Measurements from ENCODE around the gene MRGPRD. TPM values are rescaled to one million over a fixed set of nuclear protein-coding genes. Genes with fewer than 3 reads are reported as not detected.

The MRGPRD gene
- total RNA-seq, 2 experiments from 2014 or later = not detected

GRCh38 chr11:68946416-68947090 lies 34.2 kb downstream of the MRGPRD start:
- Mint-ChIP-seq H3K27ac (no peak overlapping the region), H3K4me3 (no peak overlapping the region), H3K4me1 (peaks cover 4% of the 10 kb centered on the region), H3K27me3 (no peaks in the 10 kb centered on the region), H3K36me3 (ENCODE audit: low read depth) (no peaks in the 10 kb centered on the region), H3K9me3 (ENCODE audit: low read depth) (no peaks in the 10 kb centered on the region)
- DNase-seq = no peak
- intact Hi-C loops (cut with DNase I, micrococcal nuclease) = no loop called here
- CTCF ChIA-PET = no interaction called here
- POLR2A ChIA-PET = no interaction called here
- ATAC-seq = no peak

GRCh38 chr11:68942751-68943271 lies 38.0 kb downstream of the MRGPRD start:
- Mint-ChIP-seq H3K27me3 (no peaks in the 10 kb centered on the region), H3K4me3 (no peak overlapping the region), H3K9me3 (ENCODE audit: low read depth) (no peaks in the 10 kb centered on the region), H3K27ac (no peak overlapping the region), H3K4me1 (peaks cover under 1% of the 10 kb centered on the region), H3K36me3 (ENCODE audit: low read depth) (peaks cover 6% of the 10 kb centered on the region)
- DNase-seq (no peak), ATAC-seq (no peak)
- ChIA-PET CTCF (interaction anchor here (0.6 kb wide), 1 partner anchor 1540 kb away, joined by 3 read pairs; no protein-coding TSS in a partner anchor), POLR2A (no interaction called here)
- intact Hi-C loops (cut with DNase I, micrococcal nuclease) = no loop called here

- CTCF ChIA-PET = no interaction called here
Measured at GRCh38 chr11:68942095-68942620, 38.6 kb downstream of the MRGPRD start.

GRCh38 chr11:68941324-68942094 lies 39.3 kb downstream of the MRGPRD start:
- ATAC-seq = no peak
- POLR2A ChIA-PET = no interaction called here

More at GRCh38 chr11:68942095-68942620, 38.6 kb downstream of the MRGPRD start:
- ATAC-seq (no peak), DNase-seq (no peak)
- Mint-ChIP-seq H3K9me3 (ENCODE audit: low read depth) (no peaks in the 10 kb centered on the region), H3K36me3 (ENCODE audit: low read depth) (peaks cover 8% of the 10 kb centered on the region), H3K27me3 (no peaks in the 10 kb centered on the region), H3K27ac (no peak overlapping the region), H3K4me3 (no peak overlapping the region), H3K4me1 (no peaks in the 10 kb centered on the region)
- POLR2A ChIA-PET = no interaction called here
- intact Hi-C loops (cut with DNase I, micrococcal nuclease) = no loop called here

GRCh38 chr11:68940651-68941323 lies 40.0 kb downstream of the MRGPRD start:
- Mint-ChIP-seq H3K27ac (no peak overlapping the region), H3K36me3 (ENCODE audit: low read depth) (peaks cover 11% of the 10 kb centered on the region), H3K4me3 (no peak overlapping the region), H3K9me3 (ENCODE audit: low read depth) (no peaks in the 10 kb centered on the region), H3K27me3 (no peaks in the 10 kb centered on the region), H3K4me1 (no peaks in the 10 kb centered on the region)
- ChIA-PET POLR2A (no interaction called here), CTCF (interaction anchor here (0.6 kb wide), 1 partner anchor 733 kb away, joined by 3 read pairs; no protein-coding TSS in a partner anchor)
- DNase-seq (no peak), ATAC-seq (no peak)
- intact Hi-C loops (cut with DNase I, micrococcal nuclease) = no loop called here

More at GRCh38 chr11:68941324-68942094, 39.3 kb downstream of the MRGPRD start:
- intact Hi-C loops (cut with DNase I, micrococcal nuclease) = no loop called here
- Mint-ChIP-seq H3K9me3 (ENCODE audit: low read depth) (no peaks in the 10 kb centered on the region), H3K4me1 (no peaks in the 10 kb centered on the region), H3K27me3 (no peaks in the 10 kb centered on the region), H3K36me3 (ENCODE audit: low read depth) (peaks cover 9% of the 10 kb centered on the region), H3K4me3 (no peak overlapping the region), H3K27ac (no peak overlapping the region)
- DNase-seq = no peak
- CTCF ChIA-PET = no interaction called here

- H3K36me3 Mint-ChIP-seq (ENCODE audit: low read depth) = peaks cover 11% of the 10 kb centered on the region
- no peak for DNase-seq
- ChIA-PET CTCF (interaction anchor here (0.6 kb wide), 1 partner anchor 734 kb away, joined by 3 read pairs; no protein-coding TSS in a partner anchor), POLR2A (no interaction called here)
- H3K4me3 Mint-ChIP-seq = no peak overlapping the region
- no peak for ATAC-seq
- intact Hi-C loops (cut with DNase I, micrococcal nuclease) = no loop called here
- no peaks in the 10 kb centered on the region for H3K4me1 Mint-ChIP-seq
- no peak overlapping the region for H3K27ac Mint-ChIP-seq
- H3K27me3 Mint-ChIP-seq = no peaks in the 10 kb centered on the region
- no peaks in the 10 kb centered on the region for H3K9me3 Mint-ChIP-seq (ENCODE audit: low read depth)
Measured at GRCh38 chr11:68939583-68940555, 40.9 kb downstream of the MRGPRD start.

GRCh38 chr11:68938816-68939582 lies 41.8 kb downstream of the MRGPRD start:
- ChIA-PET POLR2A (no interaction called here), CTCF (no interaction called here)
- H3K9me3 Mint-ChIP-seq (ENCODE audit: low read depth) = no peaks in the 10 kb centered on the region
- ATAC-seq (no peak), DNase-seq (no peak)
- H3K4me3 Mint-ChIP-seq = no peak overlapping the region
- peaks cover 11% of the 10 kb centered on the region for H3K36me3 Mint-ChIP-seq (ENCODE audit: low read depth)
- intact Hi-C loops (cut with DNase I, micrococcal nuclease) = no loop called here
- H3K27ac Mint-ChIP-seq = no peak overlapping the region
- H3K27me3 Mint-ChIP-seq = no peaks in the 10 kb centered on the region
- H3K4me1 Mint-ChIP-seq = no peaks in the 10 kb centered on the region

GRCh38 chr11:68938088-68938487 lies 42.7 kb downstream of the MRGPRD start:
- no peaks in the 10 kb centered on the region for H3K9me3 Mint-ChIP-seq (ENCODE audit: low read depth)
- no peak overlapping the region for H3K27ac Mint-ChIP-seq
- DNase-seq (no peak), ATAC-seq (no peak)
- no peaks in the 10 kb centered on the region for H3K27me3 Mint-ChIP-seq
- peaks cover 11% of the 10 kb centered on the region for H3K36me3 Mint-ChIP-seq (ENCODE audit: low read depth)
- H3K4me3 Mint-ChIP-seq = no peak overlapping the region
- no peaks in the 10 kb centered on the region for H3K4me1 Mint-ChIP-seq
- CTCF ChIA-PET = interaction anchor here (0.6 kb wide), 2 partner anchors 13 to 729 kb away, joined by 3 to 5 read pairs; no protein-coding TSS in a partner anchor
- POLR2A ChIA-PET = no interaction called here
- intact Hi-C loops (cut with DNase I, micrococcal nuclease) = no loop called here

GRCh38 chr11:68936676-68937620 lies 43.8 kb downstream of the MRGPRD start:
- Mint-ChIP-seq H3K36me3 (ENCODE audit: low read depth) (peaks cover 12% of the 10 kb centered on the region), H3K4me3 (no peak overlapping the region), H3K27me3 (no peaks in the 10 kb centered on the region), H3K27ac (no peak overlapping the region), H3K9me3 (ENCODE audit: low read depth) (no peaks in the 10 kb centered on the region), H3K4me1 (no peaks in the 10 kb centered on the region)
- intact Hi-C loops (cut with DNase I, micrococcal nuclease) = no loop called here
- DNase-seq (no peak), ATAC-seq (no peak)
- ChIA-PET POLR2A (no interaction called here), CTCF (interaction anchor here (0.5 kb wide), 1 partner anchor 529 kb away, joined by 4 read pairs; no protein-coding TSS in a partner anchor)

GRCh38 chr11:68936358-68936636 lies 44.5 kb downstream of the MRGPRD start:
- Mint-ChIP-seq H3K27me3 (no peaks in the 10 kb centered on the region), H3K27ac (no peak overlapping the region), H3K36me3 (ENCODE audit: low read depth) (peaks cover 12% of the 10 kb centered on the region), H3K4me1 (no peaks in the 10 kb centered on the region), H3K9me3 (ENCODE audit: low read depth) (no peaks in the 10 kb centered on the region), H3K4me3 (no peak overlapping the region)
- intact Hi-C loops (cut with DNase I, micrococcal nuclease) = no loop called here
- ATAC-seq (no peak), DNase-seq (no peak)
- ChIA-PET CTCF (no interaction called here), POLR2A (no interaction called here)

Measured in activated CD4-positive, alpha-beta T cell treated with anti-CD3 and anti-CD28 coated beads for 36 hours (primary cell).